HepG2 (cell line): ENCODE data around the gene RIPPLY2. TPM values are rescaled to one million over a fixed set of nuclear protein-coding genes. Genes with fewer than 3 reads are reported as not detected.
A peak's percentile ranks its signal among the peaks of the same experiment; 100 is the strongest.

Experiments used
- AKAP8 ChIP-seq: sonication (generic); formaldehyde crosslinking; IDR thresholded peaks from 2 replicates; pipeline ENCODE4 v1.5.1; 2020; ENCODE audit warnings: mild to moderate bottlenecking, missing genetic modification reagents
- ARID5B ChIP-seq: IDR thresholded peaks from 2 replicates; pipeline ENCODE4 v1.4.0; 2020; ENCODE audit warnings: mild to moderate bottlenecking, missing genetic modification reagents
- ATF7-NPFF ChIP-seq: sonication (generic); formaldehyde crosslinking; IDR thresholded peaks from 2 replicates; pipeline ENCODE4 v1.8.1; 2023; ENCODE audit warnings: mild to moderate bottlenecking, low read depth, missing genetic modification reagents, moderate library complexity
- DDIT3 ChIP-seq: sonication (generic); formaldehyde crosslinking; IDR thresholded peaks from 2 replicates; pipeline ENCODE4 v1.4.0; 2020; ENCODE audit warnings: mild to moderate bottlenecking, missing genetic modification reagents
- FOSL1 ChIP-seq: sonication (generic); formaldehyde crosslinking; IDR thresholded peaks from 2 replicates; pipeline ENCODE4 v1.9.0; 2021; ENCODE audit warnings: missing genetic modification reagents, borderline replicate concordance
- GRHL1 ChIP-seq: sonication (generic); formaldehyde crosslinking; conservative IDR thresholded peaks from 2 replicates; pipeline ENCODE4 v1.8.0; 2022; ENCODE audit warnings: missing genetic modification reagents
- HMGA1 ChIP-seq: sonication (generic); formaldehyde crosslinking; conservative IDR thresholded peaks from 2 replicates; pipeline ENCODE4 v1.4.0; 2020; ENCODE audit warnings: missing genetic modification reagents
- KMT2A ChIP-seq: sonication (generic); formaldehyde crosslinking; IDR thresholded peaks from 2 replicates; pipeline ENCODE4 v1.4.0; 2020; ENCODE audit warnings: missing genetic modification reagents
- NFIC ChIP-seq: IDR thresholded peaks from 2 replicates; pipeline ENCODE4 v1.6.1; 2012; ENCODE audit warnings: mild to moderate bottlenecking, low read length, inconsistent platforms
- NFYC ChIP-seq: IDR thresholded peaks from 2 replicates; pipeline ENCODE4 v1.6.1; 2016; ENCODE audit warnings: missing genetic modification reagents, missing compliant biosample characterization
- NR2F2 ChIP-seq: IDR thresholded peaks from 2 replicates; pipeline ENCODE4 v1.6.1; 2012; ENCODE audit warnings: low read depth, inconsistent platforms, borderline replicate concordance
- NRL ChIP-seq: sonication (generic); formaldehyde crosslinking; IDR thresholded peaks from 2 replicates; pipeline ENCODE4 v1.5.0; 2020; ENCODE audit warnings: missing genetic modification reagents, mild to moderate bottlenecking, moderate library complexity, borderline replicate concordance
- RFX5 ChIP-seq: IDR thresholded peaks from 2 replicates; pipeline ENCODE4 v1.6.1; 2011; ENCODE audit warnings: low read depth, low read length, improper control_type of control experiment
- SMARCE1 ChIP-seq: fragments of 450-650 bp; IDR thresholded peaks from 2 replicates; pipeline ENCODE4 v1.6.1; 2017; ENCODE audit warnings: borderline replicate concordance
- SMYD3 ChIP-seq: sonication (generic); formaldehyde crosslinking; IDR thresholded peaks from 2 replicates; pipeline ENCODE4 v1.8.1; 2023; ENCODE audit warnings: mild to moderate bottlenecking, missing genetic modification reagents
- SOX5 ChIP-seq: IDR thresholded peaks from 2 replicates; pipeline ENCODE4 v1.6.1; 2016; ENCODE audit warnings: borderline replicate concordance
- ZMYM2 ChIP-seq: sonication (generic); formaldehyde crosslinking; IDR thresholded peaks from 2 replicates; pipeline ENCODE4 v1.8.0; 2022; ENCODE audit warnings: mild to moderate bottlenecking, missing genetic modification reagents
- ZNF18 ChIP-seq: sonication (generic); formaldehyde crosslinking; IDR thresholded peaks from 2 replicates; pipeline ENCODE4 v1.8.0; 2022; ENCODE audit warnings: mild to moderate bottlenecking, missing genetic modification reagents; ENCODE audit not compliant: insufficient replicate concordance
- ZNF253 ChIP-seq: sonication (generic); formaldehyde crosslinking; IDR thresholded peaks from 2 replicates; pipeline ENCODE4 v1.8.0; 2022; ENCODE audit warnings: mild to moderate bottlenecking, missing genetic modification reagents, borderline replicate concordance
- ZNF33B ChIP-seq: sonication (generic); formaldehyde crosslinking; IDR thresholded peaks from 2 replicates; pipeline ENCODE4 v1.5.1; 2020; ENCODE audit warnings: mild to moderate bottlenecking, missing genetic modification reagents
- ZNF652 ChIP-seq: IDR thresholded peaks from 2 replicates; pipeline ENCODE4 v1.6.1; 2016; ENCODE audit warnings: low read depth, borderline replicate concordance
- ZNF766 ChIP-seq: sonication (generic); formaldehyde crosslinking; IDR thresholded peaks from 2 replicates; pipeline ENCODE4 v1.5.0; 2020; ENCODE audit warnings: missing genetic modification reagents, borderline replicate concordance
- polyA plus RNA-seq, 8 experiments: library from polyadenylated mRNA; depleted of rRNA in 3 of 8; stranded (reverse) in 7 of 8; unstranded in 1 of 8; fragments of >200 nt; fragmentation: Illumina TruSeq in 4 of 8; extraction: Trizol in 4 of 8; gene quantifications; 2 replicates each; pipeline versions ENCODE4 v1.2.1 to v1.2.3, GENCODE V29; 2011 to 2016; ENCODE audit warnings: low read depth in 4 of 8, missing spikeins in 1 of 8, mixed read lengths in 1 of 8; ENCODE audit not compliant: insufficient read depth in 1 of 8
- total RNA-seq, 5 experiments: library from RNA; depleted of rRNA; stranded (reverse); fragments of >200 nt; fragmentation: Illumina TruSeq; extraction: Trizol; gene quantifications; 2 replicates each; pipeline ENCODE4 v1.2.3, GENCODE V29; 2016; ENCODE audit warnings: low read depth in 1 of 5

RIPPLY2 gene
- total and polyA plus RNA-seq, 2 of the 13 experiments (the other 11 are each of a cell fraction or from before 2014, with no cell fraction given), result not detected

DNA sequence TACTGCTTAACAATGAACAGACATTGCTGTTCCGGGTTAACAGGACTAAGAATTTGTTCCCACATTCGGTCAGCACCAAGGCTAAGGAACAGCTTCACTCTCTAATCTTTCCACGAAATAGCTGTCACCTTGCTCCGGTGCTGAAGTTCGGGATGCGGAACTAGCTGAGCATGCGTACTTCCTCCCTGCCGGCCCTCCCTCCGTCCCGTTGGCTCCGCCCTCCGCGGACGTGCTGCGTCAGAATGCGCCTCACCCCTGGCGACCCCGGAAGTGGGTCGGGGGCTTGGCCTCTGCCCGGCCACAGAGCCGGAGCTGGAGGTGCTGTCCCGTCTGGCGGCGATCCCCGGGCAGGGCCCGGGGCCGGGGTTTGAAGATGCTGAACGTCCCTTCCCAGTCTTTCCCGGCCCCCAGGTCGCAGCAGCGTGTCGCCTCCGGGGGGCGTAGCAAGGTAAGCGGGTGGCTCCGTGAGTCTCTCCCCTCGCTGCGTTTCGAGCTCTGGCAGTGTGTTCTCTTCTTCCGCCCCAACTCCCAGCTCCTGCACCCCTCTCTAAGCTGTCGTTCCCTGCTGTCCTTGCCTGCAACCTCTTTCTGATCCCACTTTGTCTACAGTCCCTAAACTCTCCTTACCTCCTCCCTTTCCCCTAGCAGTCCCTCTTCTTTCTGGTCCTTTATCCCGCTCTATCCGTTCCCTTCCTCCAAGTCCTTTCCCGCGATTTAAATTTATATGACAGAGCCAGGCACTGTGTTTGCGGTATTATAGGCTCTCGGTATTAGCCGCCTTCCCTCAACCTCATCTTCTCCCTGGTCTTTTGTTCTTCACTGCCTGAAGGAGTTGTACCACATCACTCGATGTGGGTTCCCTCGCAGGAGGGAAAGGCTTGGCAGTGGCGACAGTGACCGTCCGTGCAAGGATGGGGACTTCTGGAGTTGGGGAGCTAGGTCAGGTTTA, 6.5 kb downstream of the RIPPLY2 start, which contains the start of gene CYB5R4 (continued):
- TF ChIP-seq ZNF766 (CRISPR knock-in tag), result peak; percentile 96
- peak; percentile 87; the same call in 1 of the 2 replicates for TF ChIP-seq ZNF253 (CRISPR knock-in tag)
- TF ChIP-seq GRHL1 (CRISPR knock-in tag), result no peak
- peak; percentile 71; the same call in 1 of the 2 replicates for TF ChIP-seq FOSL1 (CRISPR knock-in tag)
- peak; percentile 60; the same call in 1 of the 2 replicates for TF ChIP-seq ZNF33B
- no peak for TF ChIP-seq AKAP8 (CRISPR knock-in tag)
- TF ChIP-seq SMYD3 (CRISPR knock-in tag), result no peak; the same call in 1 of the 2 replicates
- TF ChIP-seq RFX5, result peak; percentile 39; the same call in 1 of the 2 replicates
- TF ChIP-seq DDIT3 (CRISPR knock-in tag), result peak; percentile 80; the same call in 1 of the 2 replicates
- TF ChIP-seq ATF7-NPFF (CRISPR knock-in tag), result peak; percentile 90
- peak; percentile 86 for TF ChIP-seq ARID5B
- no peak for TF ChIP-seq NFIC
- no peak for TF ChIP-seq SMARCE1
- peak; percentile 86 for TF ChIP-seq KMT2A (CRISPR knock-in tag)
- TF ChIP-seq SOX5 (CRISPR knock-in tag), result peak; percentile 76
- TF ChIP-seq NRL (CRISPR knock-in tag), result peak; percentile 73; the same call in 1 of the 2 replicates
- peak; percentile 71 for TF ChIP-seq ZNF18 (CRISPR knock-in tag)
- no peak for TF ChIP-seq ZMYM2 (CRISPR knock-in tag)
- 0 out of 2 replicates have a peak, but pooled peaks have one; percentile 31 for TF ChIP-seq ZNF652 (CRISPR knock-in tag)
- TF ChIP-seq NFYC (CRISPR knock-in tag), result peak; percentile 49; the same call in 1 of the 2 replicates
- TF ChIP-seq HMGA1 (CRISPR knock-in tag), result no peak
- no peak for TF ChIP-seq NR2F2
